HG02763 (cell line): Measurements from ENCODE around the gene SWT1.
"Not testable (repeated sequence)": the region's sequence is repeated elsewhere in the genome, so short reads cannot be mapped to it uniquely, and the experiment has no call there.

Experiments
- ATAC-seq: cut with Tn5 transposase; IDR thresholded peaks from one replicate; pipeline ENCODE4 v1.9.1; 2021; ENCODE audit warnings: mild to moderate bottlenecking, moderate library complexity; ENCODE audit not compliant: unreplicated experiment

The SWT1 gene

DNA sequence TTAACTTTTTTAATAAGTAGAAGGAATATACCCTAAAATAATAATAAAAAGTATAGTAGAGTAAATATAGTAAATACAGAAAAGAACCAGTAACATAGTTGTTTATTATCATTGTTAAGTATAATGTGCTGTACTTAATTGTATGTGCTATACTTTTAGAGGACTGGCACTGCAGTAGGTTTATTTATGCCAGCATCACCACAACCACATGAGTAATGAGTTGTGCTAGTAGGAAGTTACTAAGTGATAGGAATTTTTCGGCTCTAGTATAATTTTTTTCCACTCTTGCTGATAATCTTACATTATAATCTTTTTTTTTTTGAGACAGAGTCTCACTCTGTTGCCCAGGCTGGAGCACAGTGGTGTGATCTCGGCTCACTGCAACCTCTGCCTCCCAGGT lies 88.5 kb downstream of the SWT1 start:
- ATAC-seq, result no peak

- no peak for ATAC-seq
These were observed 92.6 kb downstream of the SWT1 start for GRCh38 chr1:185249563-185249962.

GRCh38 chr1:185250063-185250462 lies 93.1 kb downstream of the SWT1 start:
- no peak for ATAC-seq

DNA sequence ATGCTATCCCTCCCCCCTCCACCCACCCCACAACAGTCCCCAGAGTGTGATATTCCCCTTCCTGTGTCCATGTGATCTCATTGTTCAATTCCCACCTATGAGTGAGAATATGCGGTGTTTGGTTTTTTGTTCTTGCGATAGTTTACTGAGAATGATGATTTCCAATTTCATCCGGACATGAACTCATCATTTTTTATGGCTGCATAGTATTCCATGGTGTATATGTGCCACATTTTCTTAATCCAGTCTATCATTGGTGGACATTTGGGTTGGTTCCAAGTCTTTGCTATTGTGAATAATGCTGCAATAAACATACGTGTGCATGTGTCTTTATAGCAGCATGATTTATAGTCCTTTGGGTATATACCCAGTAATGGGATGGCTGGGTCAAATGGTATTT lies 95.0 kb downstream of the SWT1 start:
- ATAC-seq, result not testable (repeated sequence)

DNA sequence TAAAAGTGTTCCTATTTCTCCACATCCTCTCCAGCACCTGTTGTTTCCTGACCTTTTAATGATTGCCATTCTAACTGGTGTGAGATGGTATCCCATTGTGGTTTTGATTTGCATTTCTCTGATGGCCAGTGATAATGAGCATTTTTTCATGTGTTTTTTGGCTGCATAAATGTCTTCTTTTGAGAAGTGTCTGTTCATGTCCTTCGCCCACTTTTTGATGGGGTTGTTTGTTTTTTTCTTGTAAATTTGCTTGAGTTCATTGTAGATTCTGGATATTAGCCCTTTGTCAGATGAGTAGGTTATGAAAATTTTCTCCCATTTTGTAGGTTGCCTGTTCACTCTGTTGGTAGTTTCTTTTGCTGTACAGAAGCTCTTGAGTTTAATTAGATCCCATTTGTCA lies 95.4 kb downstream of the SWT1 start:
- ATAC-seq, result not testable (repeated sequence)

DNA sequence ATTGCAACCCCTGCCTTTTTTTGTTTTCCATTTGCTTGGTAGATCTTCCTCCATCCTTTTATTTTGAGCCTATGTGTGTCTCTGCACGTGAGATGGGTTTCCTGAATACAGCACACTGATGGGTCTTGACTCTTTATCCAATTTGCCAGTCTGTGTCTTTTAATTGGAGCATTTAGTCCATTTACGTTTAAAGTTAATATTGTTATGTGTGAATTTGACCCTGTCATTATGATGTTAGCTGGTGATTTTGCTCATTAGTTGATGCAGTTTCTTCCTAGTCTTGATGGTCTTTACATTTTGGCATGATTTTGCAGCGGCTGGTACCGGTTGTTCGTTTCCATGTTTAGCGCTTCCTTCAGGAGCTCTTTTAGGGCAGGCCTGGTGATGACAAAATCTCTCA lies 98.6 kb downstream of the SWT1 start:
- ATAC-seq, result not testable (repeated sequence)

- not testable (repeated sequence) for ATAC-seq
These were observed 100.4 kb downstream of the SWT1 start for GRCh38 chr1:185257116-185257949.

GRCh38 chr1:185257950-185258208 lies 100.9 kb downstream of the SWT1 start:
- no peak for ATAC-seq

DNA sequence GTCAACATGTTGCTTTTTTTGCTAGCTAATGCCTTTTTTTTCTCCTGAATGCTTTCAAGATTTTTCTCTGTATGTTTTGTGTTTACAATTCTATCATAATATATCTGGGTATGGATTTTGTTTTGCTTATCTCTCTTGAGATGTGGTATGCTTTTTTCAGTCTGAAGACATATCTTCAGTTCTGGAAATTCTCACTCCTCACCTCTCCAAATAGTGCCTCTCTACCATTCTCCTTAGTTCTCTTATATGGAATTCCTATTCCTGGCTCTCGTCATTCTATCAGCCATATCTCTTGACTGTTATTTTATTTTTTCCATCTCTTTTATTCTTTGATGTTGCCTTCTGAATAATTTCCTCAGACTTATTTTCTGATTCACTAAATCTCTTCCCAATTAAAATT lies 101.7 kb downstream of the SWT1 start:
- no peak for ATAC-seq

DNA sequence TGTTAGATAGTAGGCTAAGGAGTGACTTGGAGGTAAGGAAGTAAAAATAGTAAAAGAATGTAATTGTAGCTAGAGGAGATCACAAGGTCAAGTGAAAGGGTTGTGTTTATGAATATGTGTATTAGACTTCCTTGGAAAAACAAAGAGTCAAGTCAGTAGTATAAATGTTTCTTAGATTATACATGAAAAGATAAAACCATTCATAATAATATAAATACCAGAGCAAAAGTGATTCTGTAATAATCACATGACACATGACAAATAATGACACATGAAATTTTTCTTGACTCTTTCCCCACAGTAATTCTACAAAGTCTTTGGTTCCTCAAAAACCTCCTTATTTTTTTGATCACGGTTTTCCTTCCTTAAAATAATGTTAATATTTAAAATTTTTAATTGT lies 103.6 kb downstream of the SWT1 start:
- ATAC-seq, result no peak

GRCh38 chr1:185262151-185262550 lies 105.2 kb downstream of the SWT1 start:
- no peak for ATAC-seq

GRCh38 chr1:185263292-185263691 lies 106.3 kb downstream of the SWT1 start:
- no peak for ATAC-seq

DNA sequence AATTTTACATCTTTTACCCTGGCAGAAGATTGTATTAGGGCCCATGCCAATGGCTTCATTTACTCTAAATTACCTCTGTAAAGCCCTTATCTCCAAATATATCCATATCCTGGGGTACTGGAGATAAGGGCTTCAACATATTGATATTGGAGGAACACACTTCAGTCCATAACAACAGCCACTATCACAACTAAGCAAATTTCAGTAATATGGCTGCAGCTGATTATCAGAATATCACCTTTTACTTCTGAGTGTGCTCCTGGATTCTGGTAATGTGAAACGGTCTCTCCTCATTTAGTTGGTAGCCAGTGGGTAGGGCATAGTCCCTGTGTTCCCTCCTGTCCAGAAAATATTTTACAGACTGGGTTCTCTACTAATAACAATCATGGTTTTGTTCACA lies 106.8 kb downstream of the SWT1 start:
- ATAC-seq, result no peak

- no peak for ATAC-seq
These were observed 108.3 kb downstream of the SWT1 start for GRCh38 chr1:185265314-185265713.

- ATAC-seq, result no peak
These were observed 110.3 kb downstream of the SWT1 start for GRCh38 chr1:185267301-185267700.

- no peak for ATAC-seq
These were observed 110.7 kb downstream of the SWT1 start for GRCh38 chr1:185267701-185268100.

DNA sequence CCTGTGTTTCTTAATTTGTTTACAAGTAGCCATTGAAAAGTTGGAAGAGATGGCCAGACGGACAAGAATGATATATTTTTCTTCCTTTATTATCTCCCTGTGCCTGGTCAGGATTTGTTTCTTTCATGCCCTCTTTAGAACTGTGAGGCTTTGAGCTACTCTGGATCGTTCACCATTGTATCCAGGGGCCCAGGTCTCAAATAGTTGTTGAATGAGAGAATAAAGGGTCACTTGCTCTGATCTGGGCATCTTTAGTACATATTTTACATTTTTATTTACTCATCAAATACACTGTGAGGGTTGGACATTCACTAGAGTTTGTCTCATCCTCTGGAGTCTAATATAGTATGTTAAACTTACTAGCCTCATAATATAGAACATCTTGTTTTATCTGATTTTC lies 111.4 kb downstream of the SWT1 start:
- no peak for ATAC-seq

- ATAC-seq, result no peak
These were observed 115.0 kb downstream of the SWT1 start for GRCh38 chr1:185271921-185272320.

DNA sequence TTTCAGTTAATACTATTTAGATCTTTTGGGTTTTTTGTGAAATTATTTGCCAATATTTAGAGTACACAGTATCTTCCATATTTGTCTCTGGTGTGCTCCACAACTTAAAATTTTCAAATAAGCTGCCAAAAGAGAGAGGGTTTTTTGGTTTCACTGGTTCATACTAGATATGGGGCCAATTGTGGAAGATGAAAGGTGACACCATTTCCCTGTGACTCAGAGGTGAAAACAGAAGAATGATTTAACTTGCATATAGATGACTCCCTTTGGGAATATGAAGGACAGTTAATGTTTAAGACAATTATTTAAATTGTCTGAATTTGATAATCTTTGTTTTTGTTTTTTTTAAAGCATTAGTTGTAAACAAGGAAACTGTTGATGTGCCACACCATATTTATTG lies 122.6 kb downstream of the SWT1 start:
- no peak for ATAC-seq

DNA sequence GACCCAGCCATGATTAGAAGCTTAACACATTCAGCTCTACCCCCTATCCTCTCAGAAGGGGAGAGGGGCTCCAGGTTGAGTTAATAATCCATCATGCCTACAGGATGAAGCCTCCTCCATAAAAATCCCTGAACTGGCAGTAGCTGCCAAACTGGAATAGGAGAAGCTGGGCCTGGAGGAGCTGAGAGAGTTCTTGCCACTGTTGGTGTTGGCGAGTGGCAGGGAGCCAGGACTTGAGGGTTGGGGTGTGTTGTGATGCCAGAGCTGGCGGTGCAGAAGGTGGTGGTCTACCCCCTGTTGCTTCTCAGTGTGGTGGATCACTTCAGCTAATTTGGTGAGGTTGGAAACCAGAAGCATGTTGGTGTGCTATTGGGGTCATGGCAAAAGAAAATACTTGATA lies 123.6 kb downstream of the SWT1 start:
- no peak for ATAC-seq

DNA sequence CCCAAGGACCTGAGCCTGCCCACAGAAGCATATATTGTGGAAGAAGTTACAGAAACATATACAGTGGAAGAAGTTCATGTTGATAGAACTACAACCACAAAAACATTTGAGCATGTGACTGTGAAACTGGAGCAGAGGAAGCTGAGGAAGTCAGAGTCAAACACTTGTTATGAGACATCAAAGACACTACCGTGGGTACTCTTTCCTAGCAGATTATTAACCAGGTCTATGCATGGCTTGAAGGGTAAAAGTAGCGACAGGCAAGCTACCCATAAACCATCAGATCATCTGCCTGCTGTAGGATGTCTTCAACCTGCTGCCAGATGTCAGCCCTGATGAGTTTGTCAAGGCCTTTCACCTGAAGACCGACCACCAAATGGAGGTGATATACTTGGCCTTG lies 124.3 kb downstream of the SWT1 start:
- ATAC-seq, result peak; percentile 90

GRCh38 chr1:185284116-185284515 lies 127.1 kb downstream of the SWT1 start:
- ATAC-seq, result no peak

GRCh38 chr1:185284533-185285276 lies 127.7 kb downstream of the SWT1 start:
- ATAC-seq, result no peak
